A673 (cell line): ENCODE measurements around the gene OSGEPL1. TPM values are rescaled to one million over a fixed set of nuclear protein-coding genes. Genes with fewer than 3 reads are reported as not detected.

Experiments
- Bru-seq: library from RNA; stranded (reverse); fragments of 400-500 nt; gene quantifications from one replicate; lab custom pipeline; 2021; lab: Mats Ljungman, UMichigan
- BruChase-seq, 2 experiments: library from RNA; stranded (reverse); fragments of 400-500 nt; gene quantifications; one replicate each; lab custom pipeline; 2021; lab: Mats Ljungman, UMichigan
- BruUV-seq: library from RNA; stranded (reverse); fragments of 400-500 nt; replicated peaks from 2 replicates; lab custom pipeline; 2021; lab: Mats Ljungman, UMichigan
- CTCF ChIA-PET: fragments of 300-600 bp; sonication (Branson Sonifier 250); formaldehyde crosslinking; loops from one replicate; lab custom pipeline; 2022; ENCODE audit warnings: antibody characterized with exemption; lab: Charles Lee
- POLR2A ChIA-PET: fragments of 300-600 bp; sonication (Branson Sonifier 250); formaldehyde crosslinking; loops from one replicate; lab custom pipeline; 2022; ENCODE audit warnings: antibody characterized with exemption; ENCODE audit not compliant: low non-redundant PET; lab: Charles Lee
- DNase-seq: peaks from one replicate; pipeline ENCODE4 v3.0.0-alpha.2; 2015; ENCODE audit warnings: low spot score
- H3K27ac ChIP-seq: fragments of 200-600 bp; sonication (generic); 2 replicates; pipeline ENCODE4 v1.5.1; 2016; ENCODE audit warnings: mixed run types, low read depth, mild to moderate bottlenecking, mixed read lengths, antibody characterized with exemption, low read length; ENCODE audit not compliant: poor library complexity, severe bottlenecking
- H3K27me3 ChIP-seq: fragments of 200-600 bp; sonication (generic); replicated peaks from 2 replicates; pipeline ENCODE4 v1.6.1; 2017; ENCODE audit warnings: mixed run types, low read depth, mild to moderate bottlenecking, mixed read lengths, antibody characterized with exemption, low read length; ENCODE audit not compliant: insufficient read depth, poor library complexity
- H3K36me3 ChIP-seq: fragments of 200-600 bp; sonication (generic); 2 replicates; pipeline ENCODE4 v1.6.1; 2016; ENCODE audit warnings: mixed run types, mild to moderate bottlenecking, mixed read lengths, antibody characterized with exemption, low read length; ENCODE audit not compliant: insufficient read depth, poor library complexity, severe bottlenecking
- H3K4me1 ChIP-seq: fragments of 200-600 bp; sonication (generic); 2 replicates; pipeline ENCODE4 v1.6.1; 2017; ENCODE audit warnings: mixed run types, mild to moderate bottlenecking, mixed read lengths, antibody characterized with exemption, low read length; ENCODE audit not compliant: insufficient read depth, poor library complexity, severe bottlenecking
- H3K4me3 ChIP-seq: fragments of 200-600 bp; sonication (generic); 2 replicates; pipeline ENCODE4 v1.5.1; 2016; ENCODE audit warnings: low read depth, mixed run types, mild to moderate bottlenecking, mixed read lengths, low read length; ENCODE audit not compliant: poor library complexity, severe bottlenecking
- H3K9me3 ChIP-seq: fragments of 200-600 bp; sonication (generic); 2 replicates; pipeline ENCODE4 v1.6.1; 2016; ENCODE audit warnings: mixed run types, low read depth, mild to moderate bottlenecking, mixed read lengths, antibody characterized with exemption, low read length; ENCODE audit not compliant: poor library complexity, severe bottlenecking
- CTCF ChIP-seq: fragments of 300-800, 200-600 bp; sonication (generic); conservative IDR thresholded peaks from 2 replicates; pipeline ENCODE4 v1.5.1; 2017; ENCODE audit warnings: low read depth, mild to moderate bottlenecking, antibody characterized with exemption, low read length, moderate library complexity, mixed read lengths
- EZH2 ChIP-seq: fragments of 200-600 bp; sonication (generic); IDR thresholded peaks from 2 replicates; pipeline ENCODE4 v1.6.1; 2017; ENCODE audit warnings: borderline replicate concordance, low read depth, mild to moderate bottlenecking, mixed read lengths, antibody characterized with exemption, low read length; ENCODE audit not compliant: poor library complexity, severe bottlenecking
- intact Hi-C: fragments of 100-400 bp; cut with micrococcal nuclease; formaldehyde crosslinking; loops from one replicate; pipeline ENCODE4 v1.10.0; 2022; ENCODE audit not compliant: unreplicated experiment
- long read RNA-seq: library from polyadenylated mRNA; stranded (forward); transcript quantifications from one replicate; pipeline ENCODE4 v2.0.0, GENCODE V29; 2022
- total RNA-seq: library from RNA; stranded (reverse); gene quantifications from 2 replicates; pipeline ENCODE4 v1.2.3, GENCODE V29; 2021

OSGEPL1 gene
- total RNA-seq (13.1 and 13.7 TPM in 2 replicates), Bru-seq, nascent RNA (percentile 72 among the genes with signal in this experiment), BruChase-seq, experiment 1, labeled RNA remaining after a 2-hour chase (percentile 63 among the genes with signal in this experiment), BruChase-seq, experiment 2, labeled RNA remaining after a 6-hour chase (percentile 67 among the genes with signal in this experiment)
- long read RNA-seq, partial matches to known transcripts = 1 of 28 reads
- long read RNA-seq, other reads (novel, unspliced or antisense) = 24 of 28 reads

- H3K9me3 ChIP-seq = no peaks in the 10 kb centered on the region
- peak within 1 kb of the TSS; percentile 76 for H3K4me3 ChIP-seq
- DNase-seq = peak; percentile 95
- CTCF ChIA-PET = interaction anchor here (0.5 to 1.5 kb wide), 3 partner anchors 21 to 102 kb away, joined by 3 to 6 read pairs (median 5); partner anchors contain the start of genes ASNSD1, ORMDL1 and PMS1
- H3K27ac ChIP-seq = peak within 1 kb of the TSS; percentile 85
- peaks cover 10% of the 10 kb centered on the region for H3K4me1 ChIP-seq
- BruUV-seq = TSS peak; percentile 90
- TF ChIP-seq CTCF = peak; percentile 79
- TF ChIP-seq EZH2 = no peak
- H3K27me3 ChIP-seq = no peaks in the 10 kb centered on the region
- intact Hi-C loops = loop anchor here (5.0 kb wide), 1 partner anchor 100 kb away; the partner anchor contains the start of gene ASNSD1
- H3K36me3 ChIP-seq = no peaks in the 10 kb centered on the region
- POLR2A ChIA-PET = interaction anchor here (0.6 to 0.7 kb wide), 4 partner anchors 126 to 937 kb away, joined by 4 to 14 read pairs (median 6); no protein-coding TSS in a partner anchor
These were observed at the start of gene OSGEPL1 for GRCh38 chr2:189762551-189763298. OSGEPL1 (minus strand) TSS chr2:189762792; CDS start chr2:189761640, 1,152 bp downstream.

GRCh38 chr2:189803431-189803830, 40.8 kb upstream of the OSGEPL1 start:
- Histone ChIP-seq H3K4me3 (no peak overlapping the region), H3K9me3 (no peaks in the 10 kb centered on the region), H3K27me3 (no peaks in the 10 kb centered on the region), H3K4me1 (peaks cover 4% of the 10 kb centered on the region), H3K27ac (no peak overlapping the region), H3K36me3 (peaks cover 32% of the 10 kb centered on the region)
- no peak for DNase-seq
- intact Hi-C loops = no loop called here
- CTCF ChIA-PET = no interaction called here
- no TSS peak for BruUV-seq
- TF ChIP-seq EZH2 = no peak
- no peak for TF ChIP-seq CTCF
- POLR2A ChIA-PET = no interaction called here

- intact Hi-C loops = no loop called here
- TF ChIP-seq EZH2 (no peak), CTCF (no peak)
- ChIA-PET CTCF (no interaction called here), POLR2A (no interaction called here)
- peaks cover 28% of the 10 kb centered on the region for H3K36me3 ChIP-seq
- H3K4me1 ChIP-seq = peaks cover 4% of the 10 kb centered on the region
- no peak for DNase-seq
- H3K27ac ChIP-seq = no peak overlapping the region
- no peak overlapping the region for H3K4me3 ChIP-seq
- BruUV-seq = no TSS peak
- H3K27me3 ChIP-seq = no peaks in the 10 kb centered on the region
- H3K9me3 ChIP-seq = no peaks in the 10 kb centered on the region
These were observed 39.9 kb upstream of the OSGEPL1 start for GRCh38 chr2:189802396-189802912.
